CD4-positive, alpha-beta T cell (primary cell): ENCODE data around the gene CACHD1. TPM values are rescaled to one million over a fixed set of nuclear protein-coding genes. Genes with fewer than 3 reads are reported as not detected.

Experiments
- ATAC-seq: fragments of 200-7000 bp; cut with Tn5 transposase; one replicate; pipeline ENCODE4 v1.10.0; 2022; ENCODE audit warnings: mild to moderate bottlenecking; ENCODE audit not compliant: poor library complexity
- CTCF ChIA-PET: fragments of 350-600 bp; sonication (Branson Sonifier 250); formaldehyde crosslinking; loops from one replicate; lab custom pipeline; 2021; ENCODE audit warnings: antibody characterized with exemption, inconsistent platforms; lab: Charles Lee
- POLR2A ChIA-PET: fragments of 350-600 bp; sonication (Branson Sonifier 250); formaldehyde crosslinking; loops from one replicate; lab custom pipeline; 2021; ENCODE audit warnings: antibody characterized with exemption, inconsistent platforms; lab: Charles Lee
- DNase-seq, 14 experiments: peaks; one replicate each; pipeline ENCODE4 v3.0.0-alpha.2; 2013 to 2020; ENCODE audit warnings: mixed read lengths in 2 of 14
- H3K27ac ChIP-seq, 2 donors: one replicate each; pipeline versions ENCODE4 v1.5.1 to v1.7.0; 2013; ENCODE audit warnings: low read length in 2 of 2, low read depth in 1 of 2, mild to moderate bottlenecking in 1 of 2
- H3K27me3 ChIP-seq, 2 experiments: 1 replicate in 1 of 2; 2 replicates in 1 of 2; pipeline versions ENCODE4 v1.6.1 to v1.7.0; 2013; ENCODE audit warnings: low read length in 2 of 2, control low read depth in 1 of 2, mild to moderate bottlenecking in 1 of 2, moderate library complexity in 1 of 2; ENCODE audit not compliant: insufficient read depth in 2 of 2, control insufficient read depth in 1 of 2
- H3K36me3 ChIP-seq: one replicate; pipeline ENCODE4 v1.6.1; 2013; ENCODE audit warnings: low read length, control low read depth; ENCODE audit not compliant: insufficient read depth
- H3K4me1 ChIP-seq: one replicate; pipeline ENCODE4 v1.6.1; 2013; ENCODE audit warnings: low read length, control low read depth; ENCODE audit not compliant: insufficient read depth
- H3K4me3 ChIP-seq: one replicate; pipeline ENCODE4 v1.5.1; 2013; ENCODE audit warnings: mild to moderate bottlenecking, low read length, moderate library complexity
- H3K9me3 ChIP-seq, 2 experiments: 1 replicate in 1 of 2; 2 replicates in 1 of 2; pipeline versions ENCODE4 v1.6.1 to v1.7.0; 2013; ENCODE audit warnings: low read length in 2 of 2, mild to moderate bottlenecking in 2 of 2, control low read depth in 1 of 2, moderate library complexity in 1 of 2; ENCODE audit not compliant: control insufficient read depth in 1 of 2, insufficient read depth in 1 of 2
- H3K27ac Mint-ChIP-seq: one replicate; pipeline ENCODE4 v1.8.0; 2020; ENCODE audit warnings: mixed read lengths
- H3K27me3 Mint-ChIP-seq: one replicate; pipeline ENCODE4 v1.8.0; 2021; ENCODE audit warnings: mixed read lengths
- H3K36me3 Mint-ChIP-seq: one replicate; pipeline ENCODE4 v1.8.0; 2021; ENCODE audit warnings: low read depth, mixed read lengths
- H3K4me1 Mint-ChIP-seq: one replicate; pipeline ENCODE4 v1.8.0; 2021; ENCODE audit warnings: low read depth, mixed read lengths
- H3K4me3 Mint-ChIP-seq: one replicate; pipeline ENCODE4 v1.8.0; 2020; ENCODE audit warnings: mild to moderate bottlenecking, mixed read lengths
- H3K9me3 Mint-ChIP-seq: one replicate; pipeline ENCODE4 v1.8.0; 2020; ENCODE audit warnings: mixed read lengths
- CTCF ChIP-seq: fragments of 200-600 bp; IDR thresholded peaks from one replicate; pipeline ENCODE4 v1.8.0; 2022; ENCODE audit warnings: antibody characterized with exemption, mild to moderate bottlenecking
- intact Hi-C, 2 experiments: fragments of 100-400 bp; cut with DNase I in 1 of 2; cut with micrococcal nuclease in 1 of 2; formaldehyde crosslinking; loops; one replicate each; pipeline versions ENCODE4 v1.15.1 to v1.9.0; 2023 to 2025; cut with DNase I, micrococcal nuclease
- total RNA-seq, 174 experiments: library from RNA in 2 of 174; stranded (reverse) in 2 of 174; gene quantifications; one replicate each; pipeline ENCODE4 v1.2.3 and lab custom pipeline; 2021 to 2026

CACHD1 gene
- total RNA-seq, 2 experiments from 2014 or later = 6.2 to 7.1 TPM

GRCh38 chr1:64502931-64503330 is 33.0 kb downstream of the CACHD1 start:
- H3K4me3 ChIP-seq = no peak overlapping the region
- H3K27ac ChIP-seq = no peak overlapping the region
- TF ChIP-seq CTCF = no peak
- CTCF ChIA-PET = no interaction called here
- H3K36me3 ChIP-seq = no peaks in the 10 kb centered on the region
- POLR2A ChIA-PET = no interaction called here
- peaks cover 0 to 4% of the 10 kb centered on the region in 2 experiments for H3K27me3 ChIP-seq
- no peak overlapping the region for H3K27ac Mint-ChIP-seq
- peaks cover 41% of the 10 kb centered on the region for H3K4me1 Mint-ChIP-seq
- intact Hi-C loops = no loop called here
- H3K36me3 Mint-ChIP-seq = no peaks in the 10 kb centered on the region
- no peak overlapping the region for H3K4me3 Mint-ChIP-seq
- no peaks in the 10 kb centered on the region for H3K9me3 ChIP-seq
- ATAC-seq = no peak
- peaks cover 12% of the 10 kb centered on the region for H3K4me1 ChIP-seq
- H3K9me3 Mint-ChIP-seq = no peaks in the 10 kb centered on the region
- DNase-seq = no peak
- H3K27me3 Mint-ChIP-seq = peaks cover 5% of the 10 kb centered on the region

GRCh38 chr1:64505232-64505943 is 35.5 kb downstream of the CACHD1 start:
- Histone ChIP-seq H3K27ac (peak overlapping the region in 1 of 2 donors; percentile 2), H3K9me3 (no peaks in the 10 kb centered on the region), H3K27me3 (peaks cover 0 to 4% of the 10 kb centered on the region in 2 experiments), H3K36me3 (no peaks in the 10 kb centered on the region), H3K4me1 (peaks cover 12% of the 10 kb centered on the region), H3K4me3 (peak overlapping the region; percentile 47)
- POLR2A ChIA-PET = no interaction called here
- H3K27me3 Mint-ChIP-seq = peaks cover 5% of the 10 kb centered on the region
- intact Hi-C loops = loop anchor here (5.0 kb wide), 3 partner anchors 33 to 47 kb away; partner anchors contain the start of gene CACHD1 (in 1 of the 2)
- DNase-seq (peak; percentile 14 to 75 (median 53)), ATAC-seq (peak; percentile 63)
- H3K27ac Mint-ChIP-seq = peak overlapping the region; percentile 82
- CTCF ChIA-PET = no interaction called here
- no peaks in the 10 kb centered on the region for H3K36me3 Mint-ChIP-seq
- peak overlapping the region; percentile 90 for H3K4me3 Mint-ChIP-seq
- peaks cover 60% of the 10 kb centered on the region for H3K4me1 Mint-ChIP-seq
- no peaks in the 10 kb centered on the region for H3K9me3 Mint-ChIP-seq
- TF ChIP-seq CTCF = no peak

- peaks cover 12% of the 10 kb centered on the region for H3K4me1 ChIP-seq
- POLR2A ChIA-PET = interaction anchor here (1.1 kb wide), 1 partner anchor 32 kb away, joined by 5 read pairs; no protein-coding TSS in a partner anchor
- intact Hi-C loops = loop anchor here (5.0 kb wide), 3 partner anchors 34 to 46 kb away; partner anchors contain the start of gene CACHD1 (in 1 of the 2)
- no peaks in the 10 kb centered on the region for H3K36me3 Mint-ChIP-seq
- H3K9me3 Mint-ChIP-seq = no peaks in the 10 kb centered on the region
- H3K4me1 Mint-ChIP-seq = peaks cover 68% of the 10 kb centered on the region
- H3K36me3 ChIP-seq = no peaks in the 10 kb centered on the region
- H3K4me3 Mint-ChIP-seq = peak overlapping the region; percentile 90
- no peak for TF ChIP-seq CTCF
- peaks cover 5% of the 10 kb centered on the region for H3K27me3 Mint-ChIP-seq
- peak overlapping the region; percentile 44 for H3K4me3 ChIP-seq
- peak; percentile 69 for ATAC-seq
- DNase-seq = peak in 11 of 14 experiments; percentile 1 to 76 (median 10)
- peak overlapping the region; percentile 82 for H3K27ac Mint-ChIP-seq
- CTCF ChIA-PET = no interaction called here
- H3K9me3 ChIP-seq = no peaks in the 10 kb centered on the region
- H3K27ac ChIP-seq = peak overlapping the region in 1 of 2 donors; percentile 2
- H3K27me3 ChIP-seq = peaks cover 0 to 4% of the 10 kb centered on the region in 2 experiments
Measured at GRCh38 chr1:64505944-64506655, 36.2 kb downstream of the CACHD1 start.
